Thymus (tissue), 11 donors: Measurements from ENCODE around the gene EPHB1. TPM values are rescaled to one million over a fixed set of nuclear protein-coding genes. Genes with fewer than 3 reads are reported as not detected.

Source experiments
- DNase-seq, 9 donors: peaks; one replicate each; pipeline ENCODE4 v3.0.0-alpha.2; 2013; ENCODE audit warnings: low spot score in 9 of 9, low read depth in 6 of 9, missing footprints in 1 of 9
- H3K27ac ChIP-seq, 2 donors: one replicate each; pipeline ENCODE4 v1.5.1; 2013; ENCODE audit warnings: control low read depth in 1 of 2, low read depth in 1 of 2, low read length in 1 of 2, mild to moderate bottlenecking in 1 of 2, moderate library complexity in 1 of 2
- H3K27me3 ChIP-seq, 2 donors: one replicate each; pipeline ENCODE4 v1.5.1; 2013; ENCODE audit warnings: low read length in 1 of 2; ENCODE audit not compliant: control insufficient read depth in 2 of 2, insufficient read depth in 1 of 2
- H3K36me3 ChIP-seq, 2 donors: one replicate each; pipeline ENCODE4 v1.5.1; 2013; ENCODE audit warnings: low read length in 1 of 2, mild to moderate bottlenecking in 1 of 2, moderate library complexity in 1 of 2; ENCODE audit not compliant: control insufficient read depth in 2 of 2, insufficient read depth in 2 of 2
- H3K4me1 ChIP-seq, 2 donors: one replicate each; pipeline ENCODE4 v1.5.1; 2013; ENCODE audit warnings: low read length in 2 of 2; ENCODE audit not compliant: control insufficient read depth in 2 of 2, insufficient read depth in 2 of 2
- H3K4me3 ChIP-seq, 2 donors: one replicate each; pipeline ENCODE4 v1.5.1; 2013; ENCODE audit warnings: low read length in 2 of 2, control low read depth in 1 of 2, mild to moderate bottlenecking in 1 of 2
- H3K9me3 ChIP-seq, 2 donors: one replicate each; pipeline ENCODE4 v1.5.1; 2013; ENCODE audit warnings: low read length in 1 of 2, mild to moderate bottlenecking in 1 of 2; ENCODE audit not compliant: control insufficient read depth in 2 of 2, insufficient read depth in 1 of 2
- WGBS: extraction: QIAGEN DNeasy Blood & Tissue Kit; methylation state at CpG from one replicate; pipeline ENCODE4 v1.1.7; 2013; 5-methylcytosine and 5-hydroxymethylcytosine counted together
- polyA plus RNA-seq: library from polyadenylated mRNA; stranded (reverse); fragments of 200-250 nt; gene quantifications from one replicate; pipeline ENCODE4 v1.2.3, GENCODE V29; 2013
- total RNA-seq: library from RNA; stranded (reverse); fragments of 120-200 nt; gene quantifications from one replicate; pipeline ENCODE4 v1.2.4, GENCODE V29; 2013
- donor health status: healthy.

The EPHB1 gene
- total and polyA plus RNA-seq, 2 donors, result 0.46 to 0.66 TPM

DNA sequence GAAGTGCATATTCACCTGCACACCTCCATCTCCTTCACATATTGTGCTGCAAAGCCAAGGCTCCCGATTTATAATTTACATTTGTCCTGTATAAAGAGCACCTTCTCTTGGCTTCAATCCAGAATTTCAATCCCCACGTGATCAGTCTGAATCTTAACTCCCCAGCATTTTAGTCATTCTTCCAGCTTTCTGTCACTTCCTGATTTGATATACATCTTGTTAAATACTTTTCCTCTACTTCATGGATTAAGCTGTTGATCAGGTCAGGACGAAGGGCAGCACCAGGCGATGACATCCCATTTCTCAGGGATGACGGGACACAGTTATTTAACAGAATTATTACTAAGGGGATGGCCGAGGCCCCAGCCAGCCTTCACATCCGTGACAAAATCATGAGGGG is 212.5 kb downstream of the EPHB1 start:
- H3K36me3 ChIP-seq, result no peaks in the 10 kb centered on the region
- WGBS, result 90% methylated on average over 7 of the region's 7 CpGs
- no peak for DNase-seq
- no peak overlapping the region for H3K27ac ChIP-seq
- peaks cover 0 to 2% of the 10 kb centered on the region in 2 donors for H3K9me3 ChIP-seq
- H3K4me1 ChIP-seq, result no peaks in the 10 kb centered on the region
- H3K4me3 ChIP-seq, result no peak overlapping the region
- H3K27me3 ChIP-seq, result no peaks in the 10 kb centered on the region

- Histone ChIP-seq H3K4me3 (no peak overlapping the region), H3K27me3 (no peaks in the 10 kb centered on the region), H3K27ac (no peak overlapping the region), H3K9me3 (peaks cover 0 to 2% of the 10 kb centered on the region in 2 donors), H3K4me1 (no peaks in the 10 kb centered on the region), H3K36me3 (no peaks in the 10 kb centered on the region)
- WGBS, result 94% methylated on average over 2 of the region's 2 CpGs
- DNase-seq, result no peak
Measured at GRCh38 chr3:135008326-135008725, 213.3 kb downstream of the EPHB1 start.

DNA sequence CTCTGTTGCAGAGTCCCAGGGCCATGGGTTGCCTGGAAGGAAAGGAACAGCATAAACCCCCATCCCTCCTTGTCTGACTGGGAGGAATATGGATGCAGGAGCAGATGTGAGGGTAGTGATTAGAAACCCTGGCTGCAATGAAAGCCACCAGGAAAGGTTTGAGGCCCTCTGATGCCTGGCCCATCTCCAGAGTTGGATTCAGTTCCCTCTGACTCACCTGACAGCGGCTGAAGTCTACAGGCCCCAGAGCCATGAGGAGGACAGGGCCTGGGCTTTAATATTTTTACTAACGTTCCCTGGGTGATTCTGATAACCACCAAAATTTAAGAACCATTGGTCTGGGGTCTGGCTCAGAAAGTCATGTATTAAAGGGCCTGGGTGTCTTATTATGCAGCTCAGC is 214.0 kb downstream of the EPHB1 start:
- H3K36me3 ChIP-seq, result no peaks in the 10 kb centered on the region
- DNase-seq, result no peak
- H3K27ac ChIP-seq, result no peak overlapping the region
- no peaks in the 10 kb centered on the region for H3K27me3 ChIP-seq
- H3K9me3 ChIP-seq, result peaks cover 0 to 2% of the 10 kb centered on the region in 2 donors
- no peak overlapping the region for H3K4me3 ChIP-seq
- 96% methylated on average over 2 of the region's 2 CpGs for WGBS
- H3K4me1 ChIP-seq, result no peaks in the 10 kb centered on the region

GRCh38 chr3:135012101-135012500 is 217.0 kb downstream of the EPHB1 start:
- Histone ChIP-seq H3K27ac (no peak overlapping the region), H3K27me3 (no peaks in the 10 kb centered on the region), H3K9me3 (no peaks in the 10 kb centered on the region), H3K36me3 (no peaks in the 10 kb centered on the region), H3K4me3 (no peak overlapping the region), H3K4me1 (no peaks in the 10 kb centered on the region)
- no peak for DNase-seq
- WGBS, result 95% methylated on average over 3 of the region's 3 CpGs

GRCh38 chr3:135013206-135013605 is 218.1 kb downstream of the EPHB1 start:
- Histone ChIP-seq H3K4me3 (no peak overlapping the region), H3K27me3 (no peaks in the 10 kb centered on the region), H3K4me1 (no peaks in the 10 kb centered on the region), H3K27ac (no peak overlapping the region), H3K9me3 (no peaks in the 10 kb centered on the region), H3K36me3 (no peaks in the 10 kb centered on the region)
- WGBS, result 97% methylated on average over 8 of the region's 8 CpGs
- no peak for DNase-seq

DNA sequence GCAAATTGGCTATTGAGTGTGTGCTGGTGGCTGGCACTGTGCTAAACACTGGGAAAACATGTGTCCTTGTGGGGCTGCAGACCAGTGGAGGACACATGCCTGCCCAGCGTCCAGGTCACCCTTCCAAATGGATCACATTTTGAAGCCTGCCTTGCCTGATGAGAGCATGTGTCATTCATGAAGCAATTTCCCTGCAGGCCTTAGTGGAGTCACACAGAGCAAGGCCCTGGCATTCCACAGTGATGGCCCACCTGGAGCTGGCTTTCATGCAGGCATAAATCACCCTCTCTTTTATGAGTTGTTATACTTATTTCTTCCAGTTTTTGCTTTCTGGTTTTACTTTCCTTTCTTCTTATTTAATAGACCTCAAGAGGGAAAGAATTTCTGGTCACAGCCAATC is 219.5 kb downstream of the EPHB1 start:
- 0% methylated on average over 1 of the region's 1 CpG for WGBS
- H3K9me3 ChIP-seq, result no peaks in the 10 kb centered on the region
- no peaks in the 10 kb centered on the region for H3K4me1 ChIP-seq
- DNase-seq, result no peak
- H3K27me3 ChIP-seq, result no peaks in the 10 kb centered on the region
- no peak overlapping the region for H3K27ac ChIP-seq
- no peaks in the 10 kb centered on the region for H3K36me3 ChIP-seq
- no peak overlapping the region for H3K4me3 ChIP-seq

DNA sequence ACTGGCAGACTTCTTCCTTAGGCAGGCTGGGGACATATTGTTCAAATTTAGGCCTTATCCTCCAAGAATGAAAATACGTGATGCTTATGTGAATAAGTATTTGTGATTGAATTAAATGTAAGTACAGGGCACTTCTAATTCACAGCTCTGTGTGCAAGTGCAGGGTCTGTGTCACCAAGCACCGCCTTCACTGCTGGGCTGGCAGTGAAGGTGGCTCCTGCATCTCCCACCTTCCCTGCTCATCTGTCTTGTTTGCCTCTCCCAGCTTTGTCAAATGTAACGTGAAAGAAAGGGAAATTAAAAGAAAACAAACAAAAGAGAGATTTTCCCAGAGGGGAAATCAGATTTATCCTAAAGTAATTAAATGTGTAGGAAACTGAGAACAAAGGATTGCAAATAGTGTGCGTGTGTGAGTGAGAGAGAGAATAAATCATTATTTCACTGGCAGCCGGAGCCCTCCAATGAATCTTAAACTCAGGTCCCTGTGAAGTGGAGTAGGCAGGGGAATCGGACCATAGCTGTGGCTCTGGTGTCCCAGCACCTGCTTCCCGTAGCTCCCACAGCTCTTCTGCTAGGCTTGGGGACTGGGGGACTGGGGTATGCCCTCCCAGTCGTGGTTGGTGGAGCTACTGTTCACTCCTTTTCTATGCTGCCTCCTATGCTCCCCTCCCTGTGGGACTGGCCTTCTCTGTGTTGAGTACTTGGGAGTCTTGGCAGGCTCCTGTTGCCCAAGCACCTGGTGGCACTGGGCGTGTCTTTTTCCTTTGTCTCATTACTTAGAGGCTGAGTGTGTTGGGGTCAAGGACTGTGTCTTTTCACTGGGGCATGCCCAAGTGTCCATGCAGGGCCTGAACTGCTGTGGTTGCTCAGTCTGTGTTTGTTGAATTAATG is 222.2 kb downstream of the EPHB1 start:
- WGBS, result 89% methylated on average over 9 of the region's 9 CpGs
- no peaks in the 10 kb centered on the region for H3K27me3 ChIP-seq
- DNase-seq, result no peak
- H3K27ac ChIP-seq, result no peak overlapping the region
- H3K9me3 ChIP-seq, result no peaks in the 10 kb centered on the region
- H3K36me3 ChIP-seq, result no peaks in the 10 kb centered on the region
- H3K4me3 ChIP-seq, result no peak overlapping the region
- no peaks in the 10 kb centered on the region for H3K4me1 ChIP-seq

- H3K4me3 ChIP-seq, result no peak overlapping the region
- DNase-seq, result no peak
- no peaks in the 10 kb centered on the region for H3K9me3 ChIP-seq
- WGBS, result 91% methylated on average over 7 of the region's 7 CpGs
- no peaks in the 10 kb centered on the region for H3K27me3 ChIP-seq
- H3K4me1 ChIP-seq, result no peaks in the 10 kb centered on the region
- H3K27ac ChIP-seq, result no peak overlapping the region
- H3K36me3 ChIP-seq, result no peaks in the 10 kb centered on the region
Measured at GRCh38 chr3:135018149-135018923, 223.3 kb downstream of the EPHB1 start.

GRCh38 chr3:135020181-135020580 is 225.1 kb downstream of the EPHB1 start:
- no peak overlapping the region for H3K27ac ChIP-seq
- H3K4me1 ChIP-seq, result no peaks in the 10 kb centered on the region
- no peak overlapping the region for H3K4me3 ChIP-seq
- no peaks in the 10 kb centered on the region for H3K27me3 ChIP-seq
- WGBS, result 96% methylated on average over 3 of the region's 3 CpGs
- no peaks in the 10 kb centered on the region for H3K9me3 ChIP-seq
- H3K36me3 ChIP-seq, result no peaks in the 10 kb centered on the region
- DNase-seq, result no peak
